HG03565 (cell line): ENCODE measurements around the gene F3.

Source experiments
- ATAC-seq: cut with Tn5 transposase; IDR thresholded peaks from one replicate; pipeline ENCODE4 v1.9.1; 2021; ENCODE audit warnings: mild to moderate bottlenecking, moderate library complexity; ENCODE audit not compliant: unreplicated experiment

The F3 gene

DNA sequence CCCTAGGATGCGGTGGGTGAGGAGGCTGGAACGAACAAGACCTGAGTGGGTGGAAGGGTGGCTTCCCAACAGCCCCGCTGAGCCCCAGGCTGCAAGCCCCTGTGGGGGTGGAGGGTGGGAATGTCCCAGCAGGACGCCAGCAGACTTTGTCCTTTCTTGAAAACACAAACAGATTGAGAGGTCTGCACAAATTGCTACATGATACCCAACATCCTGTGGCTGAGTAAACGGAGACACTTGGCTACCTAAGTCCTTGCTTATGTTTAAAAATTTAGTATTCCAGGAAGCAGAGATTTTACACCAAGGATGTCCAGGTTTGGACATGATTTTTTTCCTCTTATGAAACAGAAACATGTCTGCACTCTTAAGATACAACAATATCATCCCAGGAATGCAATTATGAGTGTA is 11.8 kb upstream of the F3 start:
- ATAC-seq, result no peak

DNA sequence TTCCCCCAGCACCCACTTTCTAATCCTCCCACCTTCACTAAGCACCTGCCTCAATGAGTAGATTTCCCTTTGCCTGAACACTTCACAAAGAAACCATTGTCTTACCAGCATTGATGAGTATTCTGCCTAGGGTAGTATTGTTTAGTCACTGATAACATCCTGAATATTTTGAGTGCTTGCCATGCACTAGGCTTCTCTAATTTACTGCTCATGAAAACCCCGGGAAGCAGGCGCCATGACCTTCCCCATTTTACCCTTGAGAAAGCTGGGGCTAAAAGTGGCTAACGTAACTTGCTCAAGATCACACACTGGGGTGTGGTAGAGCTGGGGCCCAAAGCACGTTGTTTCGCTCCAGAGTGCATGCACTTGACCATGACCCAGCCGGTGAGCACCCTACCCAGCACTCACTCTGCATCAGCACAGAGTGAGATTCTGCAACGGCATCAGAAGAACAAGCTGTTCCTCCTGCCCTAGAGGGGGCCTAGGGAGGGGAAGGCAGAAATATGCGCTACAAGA is 10.6 kb upstream of the F3 start:
- no peak for ATAC-seq

DNA sequence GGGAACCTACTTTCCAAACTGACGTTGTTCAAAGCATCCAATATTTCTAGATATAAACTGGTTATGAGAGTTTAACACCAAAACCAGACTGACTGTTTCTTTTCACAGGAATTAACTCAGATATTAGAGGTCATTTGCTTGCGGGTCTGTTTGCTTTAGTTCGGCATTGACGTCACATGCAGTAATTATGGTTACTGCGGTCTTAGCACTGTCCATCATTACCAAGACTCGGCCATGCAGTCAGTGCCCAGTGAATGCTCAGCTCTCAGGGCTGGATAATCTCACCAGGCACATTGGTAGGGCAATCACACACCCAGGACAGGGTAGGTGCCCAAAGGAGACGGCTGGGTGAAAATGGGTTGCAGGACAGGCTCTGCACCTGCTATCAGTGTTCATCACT is 9.9 kb upstream of the F3 start:
- ATAC-seq, result no peak

DNA sequence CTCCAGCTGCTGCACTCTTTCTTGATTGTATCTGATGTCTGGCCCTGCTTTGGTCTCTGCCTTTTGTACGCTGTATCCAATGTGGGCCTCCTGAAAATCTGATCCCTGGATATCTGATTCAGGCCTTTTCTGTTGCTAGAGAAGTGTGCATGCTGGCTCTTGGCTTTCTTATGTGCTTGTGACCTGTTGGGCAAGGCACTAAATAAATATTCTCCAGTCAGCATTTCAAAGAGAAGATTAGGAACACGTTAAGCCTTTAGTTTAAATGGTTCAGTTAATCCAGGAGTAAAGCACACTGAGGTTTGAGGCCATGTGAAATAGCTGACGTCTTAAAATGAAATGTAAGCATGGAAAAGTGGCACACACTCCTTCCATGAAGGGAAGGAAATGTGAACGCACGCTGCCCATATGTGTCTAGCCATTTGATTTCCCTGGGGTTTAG is 9.3 kb upstream of the F3 start:
- no peak for ATAC-seq

DNA sequence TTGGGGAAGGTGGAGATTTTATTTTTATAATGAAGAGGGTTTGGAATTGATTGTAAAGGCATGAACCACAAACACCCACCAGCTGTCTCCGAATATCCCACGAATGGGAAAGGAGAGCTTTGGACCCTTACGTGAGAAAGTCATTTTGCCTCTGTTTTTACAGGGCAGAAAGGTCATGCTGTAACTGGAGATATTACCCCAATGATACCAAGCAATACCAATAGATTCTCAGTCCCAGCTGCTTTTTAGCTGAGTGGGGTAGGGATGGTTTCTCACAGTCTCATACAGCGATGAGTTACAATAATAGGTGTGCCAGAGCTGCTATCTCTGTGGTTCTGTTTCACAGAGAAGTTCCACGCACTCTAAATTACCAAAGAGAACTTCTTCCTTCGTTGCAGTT is 8.8 kb upstream of the F3 start:
- ATAC-seq, result no peak

DNA sequence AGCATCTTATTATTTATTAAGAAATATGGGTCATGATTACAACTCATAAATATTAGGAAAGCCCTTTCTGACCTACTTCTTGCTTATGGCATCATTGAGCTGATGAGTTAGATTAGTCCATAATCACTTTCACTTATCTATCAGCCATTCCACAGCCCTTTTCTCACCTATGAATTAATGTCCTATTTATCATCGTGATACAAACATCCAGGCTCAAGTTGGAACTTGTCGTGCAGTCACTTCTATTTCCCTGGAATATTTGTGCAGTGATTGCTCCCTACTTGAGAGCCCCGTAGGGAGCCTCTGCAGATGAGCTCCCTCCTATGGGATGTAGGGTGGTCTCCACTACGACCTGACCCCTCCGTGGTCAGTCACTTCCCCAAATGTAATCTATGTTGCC is 8.1 kb upstream of the F3 start:
- ATAC-seq, result no peak

DNA sequence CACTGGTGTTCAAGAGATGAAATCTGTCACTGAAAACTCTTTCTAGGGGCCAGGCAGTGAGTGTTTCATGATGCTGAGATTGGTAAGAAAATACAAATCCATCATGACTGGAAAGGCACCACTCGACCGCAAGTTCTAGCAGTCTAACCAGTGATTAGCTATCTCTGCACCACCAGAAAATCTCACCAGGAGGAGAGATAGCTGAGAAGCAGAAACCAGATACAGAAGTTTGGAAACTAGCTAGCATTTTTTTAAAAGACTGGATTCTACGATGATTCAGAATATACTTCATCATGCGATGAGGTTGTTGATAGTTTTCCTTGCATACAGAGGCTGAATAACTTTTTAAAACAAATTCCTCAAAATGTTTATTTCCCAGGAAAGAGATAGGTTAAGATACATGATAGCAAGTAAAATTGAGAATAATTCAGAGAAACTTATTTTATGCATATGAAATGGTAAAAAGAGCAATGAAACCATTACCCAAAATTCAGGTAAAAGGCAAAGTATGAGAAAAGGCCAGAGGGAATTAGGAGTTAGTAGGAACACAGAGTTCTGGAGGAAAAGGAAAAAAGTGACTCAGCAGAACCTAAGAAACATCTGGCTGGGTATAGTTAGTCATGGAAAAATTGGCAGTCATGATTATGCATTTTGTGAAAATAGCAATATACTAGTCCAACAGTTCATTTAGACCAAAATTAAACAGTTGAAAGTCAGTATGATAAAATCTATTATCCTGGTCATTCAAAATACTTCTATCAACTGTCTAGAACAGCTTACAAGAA is 3.3 kb upstream of the F3 start:
- ATAC-seq, result no peak

DNA sequence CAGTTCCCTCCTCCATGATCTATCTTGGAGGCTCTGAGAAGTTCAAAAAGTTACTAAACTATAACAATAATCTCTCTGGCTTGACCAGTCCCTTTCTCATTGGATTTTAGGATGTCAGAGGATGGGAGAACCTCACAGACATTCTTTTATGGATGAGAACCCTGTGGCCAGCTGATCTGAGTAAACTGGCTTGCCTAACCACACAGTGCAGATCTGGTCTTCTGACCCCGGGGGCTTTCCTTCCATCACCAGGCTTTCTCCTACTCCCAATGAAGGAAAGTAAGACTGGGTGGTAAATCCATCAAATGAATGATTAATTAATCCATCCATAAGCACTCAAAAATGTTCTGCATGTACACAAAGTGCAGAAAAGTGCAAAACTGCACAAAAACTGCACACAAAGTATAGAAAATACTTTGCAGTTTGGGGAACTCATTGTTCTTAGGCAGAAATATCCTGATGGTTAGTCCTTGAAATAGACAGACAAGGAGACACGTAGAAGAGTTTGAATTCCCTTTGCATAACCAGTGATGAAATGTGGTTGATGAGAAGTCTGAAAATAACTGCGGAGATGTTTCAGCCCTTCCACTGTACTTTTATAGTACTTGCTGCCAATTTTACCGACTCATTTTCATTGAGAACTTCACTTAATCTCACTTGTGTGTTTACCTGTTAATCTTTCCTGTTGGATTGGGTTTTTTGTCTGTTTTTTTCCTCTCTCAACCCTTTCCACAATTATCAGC is 2.5 kb upstream of the F3 start:
- no peak for ATAC-seq

DNA sequence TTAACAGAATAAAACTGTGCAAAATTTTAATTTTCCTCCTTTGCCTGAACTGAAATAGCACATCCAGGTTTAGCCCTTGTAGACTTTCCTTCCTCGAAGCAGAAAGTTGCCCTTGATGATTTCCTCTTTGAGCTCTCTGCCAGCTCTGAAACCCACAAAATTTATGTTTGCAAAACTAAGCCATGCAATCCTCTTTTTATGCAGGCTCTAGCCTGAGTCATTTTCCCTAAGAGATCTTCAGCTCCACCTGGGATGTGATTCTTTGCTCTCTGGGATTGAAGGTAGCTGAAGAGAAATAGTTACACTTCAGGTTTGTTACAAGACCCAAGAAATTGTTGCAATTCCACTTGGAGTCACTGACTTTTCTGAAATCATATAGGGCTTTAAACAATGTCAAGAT is 1.4 kb upstream of the F3 start:
- no peak for ATAC-seq

DNA sequence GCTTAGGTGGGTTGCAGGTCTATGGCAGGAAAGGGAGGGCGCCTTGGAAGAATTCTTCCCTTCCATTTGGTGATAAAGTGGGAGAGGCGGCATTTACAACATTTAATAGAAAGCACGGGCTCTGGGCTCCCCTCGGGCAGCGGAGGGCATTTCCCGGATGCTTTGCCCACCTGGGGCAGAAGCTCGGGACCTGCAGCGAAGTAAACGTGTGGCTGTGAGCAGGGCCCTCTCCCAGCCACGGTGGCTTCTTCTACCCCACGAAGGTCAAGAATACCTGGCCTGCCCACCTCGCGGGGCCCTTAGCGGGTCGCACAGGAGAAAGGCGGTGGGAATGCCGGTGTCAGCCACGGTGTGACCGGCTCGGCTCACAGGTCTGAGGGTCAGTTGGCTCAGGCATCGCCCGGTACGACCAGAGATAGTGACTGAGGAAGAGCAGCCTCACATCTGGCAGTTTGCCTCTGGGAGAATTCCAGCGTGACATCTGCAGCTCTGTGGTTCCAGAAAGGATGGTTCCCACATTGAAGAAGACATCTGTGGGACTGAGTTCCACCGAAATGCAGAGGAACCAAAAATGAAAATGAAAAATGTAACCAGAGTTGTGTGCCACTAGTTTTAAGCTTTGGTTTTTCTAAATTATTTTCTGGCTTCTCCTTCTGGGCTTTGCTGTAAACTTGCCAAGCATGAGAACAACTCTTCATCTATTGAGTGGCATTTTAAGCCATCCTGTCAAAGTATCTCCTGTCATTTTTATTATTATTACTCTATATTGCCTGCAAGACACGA is 720 bp upstream of the F3 start:
- ATAC-seq, result no peak

DNA sequence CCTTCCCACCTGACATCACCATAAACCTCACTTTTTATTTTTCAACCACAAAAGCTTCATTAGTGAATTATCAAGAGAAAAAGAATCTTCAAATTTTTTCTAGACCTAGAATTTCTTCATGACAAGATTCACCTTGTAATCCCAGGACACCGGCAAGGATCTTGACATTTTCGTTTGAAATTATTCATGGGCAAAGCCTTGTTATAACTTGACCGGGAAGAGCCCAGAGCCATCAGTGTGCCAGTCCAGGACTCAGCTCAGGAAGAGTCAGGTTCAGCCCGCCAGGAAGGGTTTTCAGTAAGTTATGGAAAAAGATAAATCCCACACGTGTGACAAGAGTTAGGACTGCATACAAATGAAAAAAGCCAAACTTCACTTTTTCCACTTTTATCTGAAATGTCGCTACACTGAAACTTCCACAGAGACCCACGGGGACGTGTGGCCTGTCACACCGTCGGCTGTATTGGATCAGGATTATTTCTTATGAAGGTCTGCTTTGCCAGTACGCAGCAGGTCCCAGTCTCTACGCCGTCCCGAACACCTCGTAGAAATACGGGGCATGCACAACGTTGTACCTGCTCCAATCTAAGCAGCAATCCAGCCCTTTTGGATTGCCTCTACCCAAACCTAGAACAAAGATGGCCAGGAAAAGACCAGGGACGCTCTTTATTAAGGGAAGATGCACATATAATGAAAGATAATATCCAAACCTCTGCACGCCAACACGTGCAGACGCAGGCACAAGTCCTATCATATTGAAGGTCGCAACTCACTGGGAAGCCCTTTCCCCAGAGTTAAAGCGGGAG is 916 bp downstream of the F3 start:
- no peak for ATAC-seq

DNA sequence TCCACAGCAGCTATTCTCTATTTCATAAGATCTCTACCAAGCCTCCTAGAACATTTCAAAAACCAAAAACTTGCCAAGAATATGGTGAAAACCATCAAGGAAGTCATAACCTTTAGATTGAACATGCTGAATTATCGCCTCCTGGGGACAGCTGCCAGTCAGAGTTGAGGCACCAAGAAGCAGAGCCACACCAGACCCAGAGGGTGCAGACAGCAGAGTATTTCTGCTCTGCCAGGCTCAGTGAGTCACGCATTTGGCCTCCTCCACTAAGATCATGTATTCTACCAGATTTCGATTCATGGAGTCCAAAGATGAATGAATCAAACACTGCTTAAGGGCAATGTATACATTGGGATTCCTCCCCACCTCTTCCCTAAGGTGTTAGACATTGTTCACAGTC is 2.1 kb downstream of the F3 start:
- ATAC-seq, result no peak

DNA sequence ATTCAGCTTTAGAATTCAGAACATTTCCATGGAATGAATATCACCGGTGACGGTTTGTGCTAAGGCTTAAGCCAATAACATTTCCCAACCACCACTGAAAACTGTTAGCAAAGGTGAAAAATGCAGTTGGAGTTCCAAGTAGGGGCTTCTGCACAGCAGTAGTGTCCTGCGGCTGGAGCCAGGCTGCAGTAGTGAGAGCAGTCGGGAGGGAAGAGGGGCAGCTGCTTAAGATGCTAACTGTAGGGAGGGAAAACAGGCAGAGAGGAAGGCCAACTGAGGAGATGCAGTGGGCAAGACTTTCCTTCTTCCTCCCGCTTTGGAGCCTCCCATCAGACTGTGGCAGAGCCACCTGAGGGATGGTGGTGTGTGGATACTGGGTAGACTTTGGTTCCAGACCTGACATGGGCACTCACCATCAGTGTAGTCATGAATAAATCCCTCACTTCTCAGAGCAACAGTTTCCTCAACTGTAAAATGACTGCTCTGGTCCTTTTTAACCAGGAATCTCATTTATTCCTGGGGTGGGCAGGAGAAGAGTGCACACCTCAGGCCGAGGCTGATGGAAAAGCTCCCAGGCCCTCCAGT is 3.2 kb downstream of the F3 start:
- no peak for ATAC-seq

DNA sequence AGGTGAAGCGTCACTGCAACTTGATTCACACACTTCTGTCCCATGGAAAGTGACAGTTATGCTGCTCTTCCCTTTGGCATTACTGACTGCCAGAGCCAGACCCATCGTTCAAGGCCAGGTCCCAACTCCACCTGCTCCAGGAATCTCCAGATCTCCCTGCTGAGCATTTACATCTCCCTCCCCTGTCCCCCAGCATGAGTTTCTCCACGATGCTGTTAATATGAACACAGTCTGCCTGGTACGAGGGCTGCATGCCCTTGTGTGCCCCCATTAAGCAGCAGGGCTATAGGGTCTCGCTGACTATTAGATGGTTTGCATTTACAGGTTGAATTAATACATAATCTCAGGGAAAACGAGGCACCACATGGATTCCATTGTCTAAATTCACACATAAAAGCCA is 4.3 kb downstream of the F3 start:
- no peak for ATAC-seq

DNA sequence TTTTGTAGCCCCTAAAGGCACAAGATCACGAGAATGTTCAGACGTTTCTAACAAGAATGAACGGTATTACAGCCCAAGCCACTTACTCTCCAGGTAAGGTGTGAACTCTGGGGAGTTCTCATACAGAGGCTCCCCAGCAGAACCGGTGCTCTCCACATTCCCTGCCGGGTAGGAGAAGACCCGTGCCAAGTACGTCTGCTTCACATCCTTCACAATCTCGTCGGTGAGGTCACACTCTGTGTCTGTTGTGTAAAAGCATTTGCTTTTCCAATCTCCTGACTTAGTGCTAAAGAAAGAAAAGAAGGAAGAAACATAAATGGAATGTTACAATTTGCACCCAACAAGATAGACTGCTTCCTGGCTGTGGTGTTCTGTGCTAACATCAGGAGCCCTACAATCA is 5.7 kb downstream of the F3 start:
- ATAC-seq, result no peak

DNA sequence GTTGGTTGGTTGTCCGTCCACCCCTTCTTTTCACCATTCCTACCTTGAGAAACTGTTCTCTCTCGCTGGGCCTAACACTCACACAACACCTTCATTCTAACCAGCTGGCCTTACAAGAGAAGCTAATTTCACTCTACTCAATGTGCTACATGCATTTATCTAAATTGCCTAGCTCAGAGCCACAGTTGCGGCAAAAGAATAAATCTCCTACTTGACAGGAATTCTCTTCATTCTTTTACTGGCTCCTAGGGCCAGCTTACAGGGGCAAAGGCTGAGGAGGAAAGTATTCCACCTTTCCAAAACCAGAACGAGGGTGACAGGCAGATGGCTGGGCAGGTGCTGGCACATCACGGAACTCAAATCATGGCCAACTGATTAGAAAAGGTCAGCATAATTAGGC is 6.5 kb downstream of the F3 start:
- no peak for ATAC-seq

DNA sequence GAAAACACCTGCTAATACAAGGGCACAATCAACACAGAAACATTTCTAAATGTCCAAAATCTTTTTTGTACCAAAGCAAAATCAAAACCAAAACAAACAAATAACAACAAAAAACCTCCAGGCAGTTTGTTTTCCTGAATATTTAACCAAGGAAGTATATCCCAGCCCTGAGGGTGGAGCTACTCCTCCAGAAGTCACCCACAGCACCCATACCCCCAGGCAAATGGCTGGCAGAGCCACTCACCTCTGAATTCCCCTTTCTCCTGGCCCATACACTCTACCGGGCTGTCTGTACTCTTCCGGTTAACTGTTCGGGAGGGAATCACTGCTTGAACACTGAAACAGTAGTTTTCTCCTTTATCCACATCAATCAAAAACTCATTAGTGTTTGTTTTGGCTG is 9.5 kb downstream of the F3 start:
- no peak for ATAC-seq

DNA sequence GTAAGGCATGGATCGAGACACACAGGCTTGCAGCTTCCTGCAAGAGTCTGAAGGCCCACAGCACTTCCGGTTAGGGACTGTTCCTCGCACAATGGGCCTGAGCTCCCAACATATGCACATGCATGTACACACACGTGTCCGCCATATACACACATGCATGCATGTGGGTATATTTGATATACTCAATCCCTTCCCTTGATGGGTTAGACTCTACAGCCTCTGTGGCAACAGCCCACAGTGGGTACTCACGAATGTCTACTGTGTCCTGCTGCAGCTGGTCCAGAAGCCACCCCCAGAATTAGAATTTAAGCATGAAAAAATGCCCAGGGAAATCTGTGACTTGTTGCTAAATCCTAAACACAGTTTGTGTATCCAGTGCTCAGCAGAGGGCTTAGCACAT is 9.9 kb downstream of the F3 start:
- ATAC-seq, result no peak

DNA sequence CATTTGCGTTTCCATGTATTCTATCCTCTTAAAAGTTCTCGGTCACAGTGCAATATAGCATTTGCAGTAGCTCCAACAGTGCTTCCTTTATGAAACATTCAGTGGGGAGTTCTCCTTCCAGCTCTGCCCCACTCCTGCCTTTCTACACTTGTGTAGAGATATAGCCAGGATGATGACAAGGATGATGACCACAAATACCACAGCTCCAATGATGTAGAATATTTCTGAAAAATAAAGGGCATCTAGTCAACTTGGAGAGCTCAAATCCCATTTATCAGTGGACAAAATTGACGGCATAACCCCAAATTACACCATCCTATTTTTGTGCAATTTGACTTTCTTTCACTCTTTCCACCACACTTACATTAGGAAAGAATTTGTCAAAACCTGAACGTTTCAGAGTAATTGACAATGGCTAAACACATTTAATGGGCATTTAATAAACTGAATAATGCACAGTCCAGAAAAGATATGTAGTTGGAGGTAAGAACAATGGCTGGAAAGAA is 11.1 kb downstream of the F3 start:
- ATAC-seq, result no peak

DNA sequence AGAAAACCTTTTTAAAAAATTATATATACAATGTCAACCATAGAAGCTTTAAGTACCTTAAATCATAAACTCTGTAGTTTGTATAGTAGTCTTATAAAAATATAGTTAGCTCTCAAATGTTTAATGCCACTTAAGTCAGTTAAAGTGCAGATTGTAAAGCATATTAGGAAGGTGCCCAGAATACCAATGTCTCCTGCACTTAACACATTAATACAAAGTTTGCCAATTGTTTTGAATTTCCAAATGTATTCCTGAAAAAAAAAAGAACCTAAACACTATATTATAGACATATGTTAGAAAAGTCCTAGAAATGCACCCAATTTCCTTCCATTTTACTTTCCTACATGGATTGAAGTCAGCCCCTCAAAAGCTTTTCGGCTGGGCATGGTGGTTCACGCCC is 12.1 kb downstream of the F3 start:
- ATAC-seq, result no peak
